GM12878 (cell line): ENCODE measurements around the gene ORMDL1. TPM values are rescaled to one million over a fixed set of nuclear protein-coding genes. Genes with fewer than 3 reads are reported as not detected.

Source experiments
- CBX5 ChIP-seq: sonication (generic); IDR thresholded peaks from 2 replicates; pipeline ENCODE4 v1.6.1; 2016; ENCODE audit warnings: low read depth, moderate library complexity, mild to moderate bottlenecking, inconsistent platforms
- CEBPB ChIP-seq, 2 experiments: fragments of 150-350 bp in 1 of 2; IDR thresholded peaks; 2 replicates each; pipeline ENCODE4 v1.6.1; 2012 to 2014; ENCODE audit warnings: low read depth in 2 of 2, low read length in 2 of 2, borderline replicate concordance in 1 of 2, inconsistent platforms in 1 of 2
- DPF2 ChIP-seq: fragments of 450-650 bp; IDR thresholded peaks from 2 replicates; pipeline ENCODE4 v1.6.1; 2017; ENCODE audit warnings: mild to moderate bottlenecking
- ETV6 ChIP-seq, 2 experiments: fragments of 450-650 bp in 1 of 2; IDR thresholded peaks in 1 of 2; conservative IDR thresholded peaks in 1 of 2; 2 replicates each; pipeline ENCODE4 v1.6.1; 2014; ENCODE audit warnings: antibody characterized with exemption in 1 of 2, borderline replicate concordance in 1 of 2, low read depth in 1 of 2, mild to moderate bottlenecking in 1 of 2, moderate library complexity in 1 of 2
- JUNB ChIP-seq: IDR thresholded peaks from 2 replicates; pipeline ENCODE4 v1.6.1; 2016; ENCODE audit warnings: antibody characterized with exemption, mild to moderate bottlenecking
- MEF2B ChIP-seq: fragments of 450-650 bp; IDR thresholded peaks from 2 replicates; pipeline ENCODE4 v1.6.1; 2018; ENCODE audit warnings: mild to moderate bottlenecking, moderate library complexity; ENCODE audit not compliant: partially characterized antibody, poor library complexity, severe bottlenecking
- SMC3 ChIP-seq: IDR thresholded peaks from 2 replicates; pipeline ENCODE4 v1.6.1; 2011; ENCODE audit warnings: low read length, improper control_type of control experiment, borderline replicate concordance
- SREBF2 ChIP-seq: IDR thresholded peaks from 2 replicates; pipeline ENCODE4 v1.6.1; 2012; ENCODE audit warnings: mild to moderate bottlenecking, low read length
- STAT1 ChIP-seq: fragments of 450-650 bp; conservative IDR thresholded peaks from 2 replicates; pipeline ENCODE4 v1.6.1; 2014; ENCODE audit warnings: antibody characterized with exemption, mild to moderate bottlenecking
- TBL1XR1 ChIP-seq: IDR thresholded peaks from 2 replicates; pipeline ENCODE4 v1.6.1; 2012; ENCODE audit warnings: low read depth, low read length, improper control_type of control experiment
- WRNIP1 ChIP-seq: IDR thresholded peaks from 2 replicates; pipeline ENCODE4 v1.6.1; 2011; ENCODE audit warnings: low read depth, low read length, improper control_type of control experiment, borderline replicate concordance
- YBX1 ChIP-seq: fragments of 450-650 bp; IDR thresholded peaks from 2 replicates; pipeline ENCODE4 v1.6.1; 2016; ENCODE audit warnings: antibody characterized with exemption
- polyA plus RNA-seq, 11 experiments: library from polyadenylated mRNA; depleted of rRNA in 4 of 11; unstranded in 6 of 11; stranded (reverse) in 5 of 11; fragments of >200 nt; fragmentation: Nextera tagmentation in 4 of 11; fragmentation: Illumina TruSeq in 1 of 11; extraction: Ambion mirVana in 4 of 11; extraction: Trizol in 1 of 11; gene quantifications; 1 replicate in 1 of 11; 2 replicates in 10 of 11; pipeline versions ENCODE4 v1.2.1 to v1.2.3, GENCODE V29; 2011 to 2016; ENCODE audit warnings: inconsistent platforms in 2 of 11, missing spikeins in 2 of 11, low read depth in 1 of 11
- total RNA-seq, 4 experiments: library from RNA; depleted of rRNA in 3 of 4; stranded (reverse); fragments of >200 nt in 3 of 4; fragmentation: Illumina TruSeq in 1 of 4; extraction: Trizol in 1 of 4; gene quantifications; 2 replicates each; pipeline versions ENCODE4 v1.2.1 to v1.2.3, GENCODE V29; 2013 to 2021
- TF ChIP-seq, protein P1 (sequence below): fragments of 450-650 bp; IDR thresholded peaks from 2 replicates; pipeline ENCODE4 v1.6.1; 2016; ENCODE audit warnings: mild to moderate bottlenecking
- TF ChIP-seq, protein P2 (sequence below): fragments of 450-650 bp; conservative IDR thresholded peaks from 2 replicates; pipeline ENCODE4 v1.6.1; 2017; ENCODE audit warnings: mild to moderate bottlenecking, moderate library complexity
- TF ChIP-seq, protein P3 (sequence below), 3 experiments: IDR thresholded peaks in 2 of 3; conservative IDR thresholded peaks in 1 of 3; 2 replicates each; pipeline ENCODE4 v1.5.1; 2011; ENCODE audit warnings: low read depth in 3 of 3, low read length in 3 of 3, mild to moderate bottlenecking in 3 of 3, control low read depth in 2 of 3, moderate library complexity in 2 of 3, inconsistent platforms in 1 of 3, mixed read lengths in 1 of 3; ENCODE audit not compliant: control insufficient read depth in 2 of 3, insufficient read depth in 1 of 3; ENCODE audit errors: extremely low read depth in 1 of 3
- TF ChIP-seq, protein P4 (sequence below): IDR thresholded peaks from 2 replicates; pipeline ENCODE4 v1.6.1; 2012; ENCODE audit warnings: low read length, inconsistent platforms

ORMDL1 gene
- total and polyA plus RNA-seq, 10 of the 15 experiments (the other 5 are each of a cell fraction or from before 2014, with no cell fraction given) = 62.6 to 161 (median 95.7) TPM

DNA sequence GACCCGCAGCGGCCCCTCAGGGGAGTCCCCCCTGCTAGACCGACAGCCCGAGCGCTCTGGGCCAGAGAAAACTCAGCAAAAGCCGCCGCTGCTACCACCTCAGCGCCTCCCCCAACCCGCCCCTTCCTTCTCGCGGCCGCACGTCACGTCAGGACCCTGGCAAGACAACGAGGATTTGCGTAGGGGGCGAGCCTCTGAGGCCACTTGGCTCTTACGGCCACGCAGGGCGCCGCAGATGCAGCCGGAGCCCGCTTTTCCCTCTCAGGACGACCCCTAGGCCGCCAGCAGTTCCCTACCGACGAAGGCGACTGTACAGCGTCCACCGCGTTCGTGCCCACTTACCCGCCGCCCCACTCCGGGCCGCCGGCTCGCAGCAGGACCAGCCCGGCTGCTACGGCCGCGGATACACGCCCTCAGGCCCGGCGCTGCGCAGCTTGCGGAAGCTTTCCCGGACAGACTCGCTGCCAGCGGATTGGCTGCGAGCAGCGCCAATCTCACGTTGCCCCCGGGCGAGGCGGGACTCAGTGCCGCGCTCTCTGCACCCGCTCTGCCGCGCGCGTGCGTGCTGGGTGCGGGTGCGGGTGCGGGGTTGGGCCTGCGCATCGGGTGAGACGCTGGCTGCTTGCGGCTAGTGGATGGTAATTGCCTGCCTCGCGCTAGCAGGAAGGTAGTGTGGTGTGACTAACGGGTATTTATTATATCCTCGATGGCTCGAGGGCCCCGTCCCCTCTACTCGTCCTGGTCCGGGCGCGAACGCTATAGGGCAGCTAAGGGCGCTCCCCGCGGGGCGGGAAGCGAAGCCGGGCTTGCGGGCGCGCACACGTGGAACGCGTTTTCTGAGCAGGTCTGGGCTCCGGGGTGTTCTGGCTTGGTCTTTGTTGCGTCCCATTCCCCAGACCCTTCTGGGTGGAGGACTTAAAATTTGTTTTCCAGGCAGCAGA, at the start of gene ORMDL1, which contains the start of gene PMS1 (continued):
- no peak for TF ChIP-seq CEBPB (IDR thresholded peaks at IDR 0.05; ENCODE audit: borderline replicate concordance in 1 of 2, low read depth in 2 of 2, low read length in 2 of 2)
- TF ChIP-seq, protein P1, sequence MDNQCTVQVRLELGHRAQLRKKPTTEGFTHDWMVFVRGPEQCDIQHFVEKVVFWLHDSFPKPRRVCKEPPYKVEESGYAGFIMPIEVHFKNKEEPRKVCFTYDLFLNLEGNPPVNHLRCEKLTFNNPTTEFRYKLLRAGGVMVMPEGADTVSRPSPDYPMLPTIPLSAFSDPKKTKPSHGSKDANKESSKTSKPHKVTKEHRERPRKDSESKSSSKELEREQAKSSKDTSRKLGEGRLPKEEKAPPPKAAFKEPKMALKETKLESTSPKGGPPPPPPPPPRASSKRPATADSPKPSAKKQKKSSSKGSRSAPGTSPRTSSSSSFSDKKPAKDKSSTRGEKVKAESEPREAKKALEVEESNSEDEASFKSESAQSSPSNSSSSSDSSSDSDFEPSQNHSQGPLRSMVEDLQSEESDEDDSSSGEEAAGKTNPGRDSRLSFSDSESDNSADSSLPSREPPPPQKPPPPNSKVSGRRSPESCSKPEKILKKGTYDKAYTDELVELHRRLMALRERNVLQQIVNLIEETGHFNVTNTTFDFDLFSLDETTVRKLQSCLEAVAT = no peak; the same call in 1 of the 2 replicates
- peak; percentile 100 for TF ChIP-seq DPF2
- TF ChIP-seq, protein P2, sequence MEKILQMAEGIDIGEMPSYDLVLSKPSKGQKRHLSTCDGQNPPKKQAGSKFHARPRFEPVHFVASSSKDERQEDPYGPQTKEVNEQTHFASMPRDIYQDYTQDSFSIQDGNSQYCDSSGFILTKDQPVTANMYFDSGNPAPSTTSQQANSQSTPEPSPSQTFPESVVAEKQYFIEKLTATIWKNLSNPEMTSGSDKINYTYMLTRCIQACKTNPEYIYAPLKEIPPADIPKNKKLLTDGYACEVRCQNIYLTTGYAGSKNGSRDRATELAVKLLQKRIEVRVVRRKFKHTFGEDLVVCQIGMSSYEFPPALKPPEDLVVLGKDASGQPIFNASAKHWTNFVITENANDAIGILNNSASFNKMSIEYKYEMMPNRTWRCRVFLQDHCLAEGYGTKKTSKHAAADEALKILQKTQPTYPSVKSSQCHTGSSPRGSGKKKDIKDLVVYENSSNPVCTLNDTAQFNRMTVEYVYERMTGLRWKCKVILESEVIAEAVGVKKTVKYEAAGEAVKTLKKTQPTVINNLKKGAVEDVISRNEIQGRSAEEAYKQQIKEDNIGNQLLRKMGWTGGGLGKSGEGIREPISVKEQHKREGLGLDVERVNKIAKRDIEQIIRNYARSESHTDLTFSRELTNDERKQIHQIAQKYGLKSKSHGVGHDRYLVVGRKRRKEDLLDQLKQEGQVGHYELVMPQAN = peak; percentile 19
- no peak for TF ChIP-seq YBX1
- TF ChIP-seq SREBF2 = no peak
- peak; percentile 6; the same call in 1 of the 2 replicates for TF ChIP-seq TBL1XR1
- TF ChIP-seq CBX5 = peak; percentile 75; the same call in 1 of the 2 replicates
- TF ChIP-seq MEF2B = no peak
- no peak; a peak in 1 of 4 replicates for TF ChIP-seq ETV6 (conservative IDR thresholded peaks at IDR 0.05 in 1 of 2, IDR thresholded peaks at IDR 0.05 in 1 of 2; ENCODE audit: borderline replicate concordance in 1 of 2, low read depth in 1 of 2)
- TF ChIP-seq STAT1 = peak; percentile 23; the same call in 1 of the 2 replicates
- TF ChIP-seq, protein P3, sequence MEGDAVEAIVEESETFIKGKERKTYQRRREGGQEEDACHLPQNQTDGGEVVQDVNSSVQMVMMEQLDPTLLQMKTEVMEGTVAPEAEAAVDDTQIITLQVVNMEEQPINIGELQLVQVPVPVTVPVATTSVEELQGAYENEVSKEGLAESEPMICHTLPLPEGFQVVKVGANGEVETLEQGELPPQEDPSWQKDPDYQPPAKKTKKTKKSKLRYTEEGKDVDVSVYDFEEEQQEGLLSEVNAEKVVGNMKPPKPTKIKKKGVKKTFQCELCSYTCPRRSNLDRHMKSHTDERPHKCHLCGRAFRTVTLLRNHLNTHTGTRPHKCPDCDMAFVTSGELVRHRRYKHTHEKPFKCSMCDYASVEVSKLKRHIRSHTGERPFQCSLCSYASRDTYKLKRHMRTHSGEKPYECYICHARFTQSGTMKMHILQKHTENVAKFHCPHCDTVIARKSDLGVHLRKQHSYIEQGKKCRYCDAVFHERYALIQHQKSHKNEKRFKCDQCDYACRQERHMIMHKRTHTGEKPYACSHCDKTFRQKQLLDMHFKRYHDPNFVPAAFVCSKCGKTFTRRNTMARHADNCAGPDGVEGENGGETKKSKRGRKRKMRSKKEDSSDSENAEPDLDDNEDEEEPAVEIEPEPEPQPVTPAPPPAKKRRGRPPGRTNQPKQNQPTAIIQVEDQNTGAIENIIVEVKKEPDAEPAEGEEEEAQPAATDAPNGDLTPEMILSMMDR (IDR thresholded peaks at IDR 0.05 in 2 of 3, conservative IDR thresholded peaks at IDR 0.05 in 1 of 3; ENCODE audit: control insufficient read depth in 2 of 3, extremely low read depth in 1 of 3, insufficient read depth in 1 of 3, low read depth in 3 of 3, low read length in 3 of 3) = no peak
- TF ChIP-seq JUNB = no peak
- TF ChIP-seq SMC3 = no peak
- TF ChIP-seq WRNIP1 = no peak
- TF ChIP-seq, protein P4, sequence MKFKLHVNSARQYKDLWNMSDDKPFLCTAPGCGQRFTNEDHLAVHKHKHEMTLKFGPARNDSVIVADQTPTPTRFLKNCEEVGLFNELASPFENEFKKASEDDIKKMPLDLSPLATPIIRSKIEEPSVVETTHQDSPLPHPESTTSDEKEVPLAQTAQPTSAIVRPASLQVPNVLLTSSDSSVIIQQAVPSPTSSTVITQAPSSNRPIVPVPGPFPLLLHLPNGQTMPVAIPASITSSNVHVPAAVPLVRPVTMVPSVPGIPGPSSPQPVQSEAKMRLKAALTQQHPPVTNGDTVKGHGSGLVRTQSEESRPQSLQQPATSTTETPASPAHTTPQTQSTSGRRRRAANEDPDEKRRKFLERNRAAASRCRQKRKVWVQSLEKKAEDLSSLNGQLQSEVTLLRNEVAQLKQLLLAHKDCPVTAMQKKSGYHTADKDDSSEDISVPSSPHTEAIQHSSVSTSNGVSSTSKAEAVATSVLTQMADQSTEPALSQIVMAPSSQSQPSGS = no peak
